Putamen (tissue), 1 donor: ENCODE results near the gene HHAT.

Experiments used
- DNase-seq: peaks from one replicate; pipeline ENCODE4 v3.0.0-alpha.2; 2016; ENCODE audit warnings: low spot score

The HHAT gene

GRCh38 chr1:210359255-210359654 lies 30.6 kb downstream of the HHAT start:
- no peak for DNase-seq

- DNase-seq: peak; percentile 60
Measured at GRCh38 chr1:210360852-210361477, 32.3 kb downstream of the HHAT start.

GRCh38 chr1:210361665-210362064 lies 33.0 kb downstream of the HHAT start:
- no peak for DNase-seq

GRCh38 chr1:210362526-210362925 lies 33.8 kb downstream of the HHAT start:
- DNase-seq: no peak

GRCh38 chr1:210363119-210363518 lies 34.4 kb downstream of the HHAT start:
- no peak for DNase-seq

GRCh38 chr1:210364479-210364878 lies 35.8 kb downstream of the HHAT start:
- peak; percentile 77 for DNase-seq

- DNase-seq: no peak
Measured at GRCh38 chr1:210366767-210367166, 38.1 kb downstream of the HHAT start.

- DNase-seq: no peak
Measured at GRCh38 chr1:210367566-210367965, 38.9 kb downstream of the HHAT start.

- no peak for DNase-seq
Measured at GRCh38 chr1:210369425-210369824, 40.7 kb downstream of the HHAT start.

GRCh38 chr1:210371916-210372315 lies 43.2 kb downstream of the HHAT start:
- DNase-seq: no peak

GRCh38 chr1:210372491-210372890 lies 43.8 kb downstream of the HHAT start:
- no peak for DNase-seq

GRCh38 chr1:210372931-210373627 lies 44.4 kb downstream of the HHAT start:
- DNase-seq: peak; percentile 74

- no peak for DNase-seq
Measured at GRCh38 chr1:210373628-210373877, 44.9 kb downstream of the HHAT start.

- DNase-seq: peak; percentile 70
Measured at GRCh38 chr1:210373878-210374599, 45.3 kb downstream of the HHAT start.

GRCh38 chr1:210374600-210374953 lies 45.9 kb downstream of the HHAT start:
- DNase-seq: no peak

GRCh38 chr1:210376836-210377372 lies 48.2 kb downstream of the HHAT start:
- no peak for DNase-seq

- DNase-seq: no peak
Measured at GRCh38 chr1:210377731-210378333, 49.1 kb downstream of the HHAT start.

GRCh38 chr1:210378736-210379135 lies 50.0 kb downstream of the HHAT start:
- no peak for DNase-seq

- no peak for DNase-seq
Measured at GRCh38 chr1:210381934-210382333, 53.2 kb downstream of the HHAT start.

- DNase-seq: no peak
Measured at GRCh38 chr1:210384625-210385024, 55.9 kb downstream of the HHAT start.

- no peak for DNase-seq
Measured at GRCh38 chr1:210385228-210385627, 56.5 kb downstream of the HHAT start.

- DNase-seq: no peak
Measured at GRCh38 chr1:210394281-210394821, 65.6 kb downstream of the HHAT start.

GRCh38 chr1:210396541-210396940 lies 67.8 kb downstream of the HHAT start:
- DNase-seq: no peak
